HepG2 (cell line): Measurements from ENCODE around the gene C10orf71. TPM values are rescaled to one million over a fixed set of nuclear protein-coding genes. Genes with fewer than 3 reads are reported as not detected.

Experiments used
- ATAC-seq: fragments of 200-7000 bp; cut with Tn5 transposase; 3 replicates; pipeline ENCODE4 v1.9.1; 2020; ENCODE audit warnings: mild to moderate bottlenecking, moderate library complexity
- BruUV-seq: library from RNA; stranded (reverse); fragments of 400-500 nt; replicated peaks from 2 replicates; lab custom pipeline; 2021; lab: Mats Ljungman, UMichigan
- CTCF ChIA-PET: fragments of 300-600 bp; formaldehyde crosslinking; extraction: SDS; loops from one replicate; lab custom pipeline; 2021; ENCODE audit warnings: low total read pairs, inconsistent platforms, low intra/inter-chr PET ratio; lab: Yijun Ruan, JAX
- POLR2A ChIA-PET: fragments of 350-600 bp; sonication (Branson Sonifier 250); formaldehyde crosslinking; loops from one replicate; lab custom pipeline; 2020; ENCODE audit warnings: antibody characterized with exemption, inconsistent platforms; lab: Yijun Ruan, JAX
- DNase-seq: peaks from one replicate; pipeline ENCODE4 v3.0.0-alpha.2; 2015; ENCODE audit warnings: low spot score
- FAIRE-seq: peaks from 3 replicates; lab custom pipeline; 2011; peaks lifted over from hg19 to GRCh38; lab: Jason Lieb, UNC
- H2AFZ ChIP-seq: one replicate; pipeline ENCODE4 v1.6.1; 2011; ENCODE audit warnings: low read length, inconsistent platforms
- H3K27ac ChIP-seq: fragments of 300-600 bp; 3 replicates; pipeline ENCODE4 v1.8.0; 2011; ENCODE audit warnings: mixed run types, mild to moderate bottlenecking, mixed read lengths, low read length, inconsistent platforms; ENCODE audit not compliant: insufficient read depth; ENCODE audit errors: extremely low read length
- H3K27me3 ChIP-seq, 2 experiments: fragments of 200-600 bp in 1 of 2; 2 replicates in 1 of 2; 3 replicates in 1 of 2; pipeline versions ENCODE4 v1.6.0 to v1.8.0; 2011; ENCODE audit warnings: low read length in 2 of 2, mild to moderate bottlenecking in 2 of 2, moderate library complexity in 2 of 2, inconsistent platforms in 1 of 2; ENCODE audit not compliant: insufficient read depth in 2 of 2, control insufficient read depth in 1 of 2
- H3K36me3 ChIP-seq, 2 experiments: fragments of 200-600 bp in 1 of 2; replicated peaks in 1 of 2; 2 replicates in 1 of 2; 3 replicates in 1 of 2; pipeline versions ENCODE4 v1.5.1 to v1.8.0; 2011; ENCODE audit warnings: low read length in 2 of 2, inconsistent platforms in 1 of 2; ENCODE audit not compliant: insufficient read depth in 2 of 2, control insufficient read depth in 1 of 2
- H3K4me1 ChIP-seq: 2 replicates; pipeline ENCODE4 v1.5.1; 2012; ENCODE audit warnings: low read length, inconsistent platforms; ENCODE audit not compliant: insufficient read depth
- H3K4me2 ChIP-seq: 2 replicates; pipeline ENCODE4 v1.6.0; 2011; ENCODE audit warnings: low read depth, low read length, inconsistent platforms
- H3K4me3 ChIP-seq, 3 experiments: fragments of 200-600 bp in 1 of 3; sonication (generic), shearing (Covaris generic) in 1 of 3; replicated peaks in 1 of 3; 2 replicates each; pipeline ENCODE4 v1.5.1; 2011 to 2016; ENCODE audit warnings: low read length in 3 of 3, inconsistent platforms in 2 of 3, low read depth in 2 of 3, mild to moderate bottlenecking in 2 of 3, control low read depth in 1 of 3, mixed read lengths in 1 of 3; ENCODE audit not compliant: insufficient read depth in 1 of 3
- H3K79me2 ChIP-seq: one replicate; pipeline ENCODE4 v1.6.1; 2011; ENCODE audit warnings: low read length, inconsistent platforms; ENCODE audit not compliant: insufficient read depth
- H3K9ac ChIP-seq: 2 replicates; pipeline ENCODE4 v1.6.0; 2011; ENCODE audit warnings: mild to moderate bottlenecking, low read depth, low read length, inconsistent platforms; ENCODE audit not compliant: insufficient read depth
- H3K9me3 ChIP-seq: 2 replicates; pipeline ENCODE4 v1.5.1; 2012; ENCODE audit warnings: mild to moderate bottlenecking, low read length
- H4K20me1 ChIP-seq: 2 replicates; pipeline ENCODE4 v1.6.0; 2011; ENCODE audit warnings: inconsistent platforms, mild to moderate bottlenecking, low read length, moderate library complexity; ENCODE audit not compliant: insufficient read depth
- AKAP8 ChIP-seq: sonication (generic); formaldehyde crosslinking; IDR thresholded peaks from 2 replicates; pipeline ENCODE4 v1.5.1; 2020; ENCODE audit warnings: mild to moderate bottlenecking, missing genetic modification reagents
- CBX2 ChIP-seq, 2 experiments: fragments of 200-600 bp in 1 of 2; sonication (generic); formaldehyde crosslinking in 1 of 2; IDR thresholded peaks; 2 replicates each; pipeline versions ENCODE4 v1.7.0 to v1.8.1; 2018 to 2022; ENCODE audit warnings: low read depth in 2 of 2, low read length in 1 of 2, mild to moderate bottlenecking in 1 of 2, missing genetic modification reagents in 1 of 2
- CBX5 ChIP-seq: sonication (generic); formaldehyde crosslinking; IDR thresholded peaks from 2 replicates; pipeline ENCODE4 v1.4.0; 2020; ENCODE audit warnings: missing genetic modification reagents, borderline replicate concordance
- CCAR2 ChIP-seq: fragments of 200-400 bp; formaldehyde crosslinking; optimal IDR thresholded peaks from 2 replicates; pipeline ENCODE3; 2018; ENCODE audit warnings: low read depth, mild to moderate bottlenecking, low read length, moderate library complexity
- RBM39 ChIP-seq: fragments of 200-400 bp; formaldehyde crosslinking; IDR thresholded peaks from one replicate; pipeline ENCODE4 v1.6.1; 2018; ENCODE audit warnings: antibody characterized with exemption, mild to moderate bottlenecking, low read depth, low read length; ENCODE audit not compliant: poor library complexity, severe bottlenecking
- TAF15 ChIP-seq: fragments of 200-400 bp; formaldehyde crosslinking; IDR thresholded peaks from one replicate; pipeline ENCODE4 v1.6.1; 2018; ENCODE audit warnings: mild to moderate bottlenecking, low read depth, low read length; ENCODE audit not compliant: poor library complexity, severe bottlenecking
- ZMYM4 ChIP-seq: sonication (generic); formaldehyde crosslinking; IDR thresholded peaks from 2 replicates; pipeline ENCODE4 v1.8.1; 2023; ENCODE audit warnings: mild to moderate bottlenecking, missing genetic modification reagents
- ZNF326 ChIP-seq: sonication (generic); formaldehyde crosslinking; IDR thresholded peaks from 2 replicates; pipeline ENCODE4 v1.4.0; 2020; ENCODE audit warnings: missing genetic modification reagents, borderline replicate concordance
- ZNF513 ChIP-seq: sonication (generic); formaldehyde crosslinking; conservative IDR thresholded peaks from 2 replicates; pipeline ENCODE4 v1.5.0; 2020; ENCODE audit warnings: missing genetic modification reagents
- ZNF562 ChIP-seq: sonication (generic); formaldehyde crosslinking; IDR thresholded peaks from 2 replicates; pipeline ENCODE4 v1.8.0; 2022; ENCODE audit warnings: missing genetic modification reagents, borderline replicate concordance
- WGBS: methylation state at CpG from one replicate; pipeline ENCODE4 v1.1.6; 2017; ENCODE audit warnings: low lambda C conversion rate; 5-methylcytosine and 5-hydroxymethylcytosine counted together
- in situ Hi-C: cut with HindIII; loops from 2 replicates; pipeline ENCODE4 v1.10.0; 2017; ENCODE audit warnings: low pct_unique_long_range_greater_than_20kb; ENCODE audit not compliant: extremely low pct_ligation_motif_present
- intact Hi-C: fragments of 100-400 bp; cut with micrococcal nuclease; formaldehyde crosslinking; loops from one replicate; pipeline ENCODE4 v1.10.0; 2022; ENCODE audit not compliant: unreplicated experiment
- polyA plus RNA-seq, 8 experiments: library from polyadenylated mRNA; depleted of rRNA in 3 of 8; stranded (reverse) in 7 of 8; unstranded in 1 of 8; fragments of >200 nt; fragmentation: Illumina TruSeq in 4 of 8; extraction: Trizol in 4 of 8; gene quantifications; 2 replicates each; pipeline versions ENCODE4 v1.2.1 to v1.2.3, GENCODE V29; 2011 to 2016; ENCODE audit warnings: low read depth in 4 of 8, missing spikeins in 1 of 8, mixed read lengths in 1 of 8; ENCODE audit not compliant: insufficient read depth in 1 of 8
- total RNA-seq, 5 experiments: library from RNA; depleted of rRNA; stranded (reverse); fragments of >200 nt; fragmentation: Illumina TruSeq; extraction: Trizol; gene quantifications; 2 replicates each; pipeline ENCODE4 v1.2.3, GENCODE V29; 2016; ENCODE audit warnings: low read depth in 1 of 5
- TF ChIP-seq, protein P1 (sequence below): sonication (generic); formaldehyde crosslinking; IDR thresholded peaks from 2 replicates; pipeline ENCODE4 v1.8.1; 2022; ENCODE audit warnings: low read depth, mild to moderate bottlenecking, missing genetic modification reagents

C10orf71 gene
- total and polyA plus RNA-seq, 2 of the 13 experiments (the other 11 are each of a cell fraction or from before 2014, with no cell fraction given): not detected

DNA sequence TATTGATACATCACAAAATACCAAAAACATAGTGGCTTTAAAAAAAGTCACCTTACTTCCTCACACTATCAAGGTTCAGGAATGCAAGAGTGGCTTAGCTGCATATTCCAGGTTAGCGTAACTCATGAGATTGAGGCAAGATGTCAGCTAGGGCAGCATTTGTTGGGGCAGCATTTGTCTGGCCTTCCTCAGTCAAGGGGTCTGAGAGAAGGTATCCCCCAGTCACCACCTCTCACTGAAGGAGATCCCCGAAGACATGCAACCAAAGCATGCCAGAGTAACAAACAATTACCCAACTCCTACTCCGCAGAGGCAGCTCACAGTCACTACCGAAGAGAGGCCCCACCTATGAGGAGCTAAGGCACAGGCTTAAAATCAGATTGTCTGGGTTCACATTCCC lies 48.4 kb downstream of the C10orf71 start:
- CTCF ChIA-PET: no interaction called here
- H2AFZ ChIP-seq: no peak overlapping the region

More for the DNA sequence above, 48.4 kb downstream of the C10orf71 start:
- no peaks in the 10 kb centered on the region for H3K79me2 ChIP-seq
- H3K4me1 ChIP-seq: no peaks in the 10 kb centered on the region
- H3K36me3 ChIP-seq: no peaks in the 10 kb centered on the region
- H3K4me3 ChIP-seq: no peak overlapping the region
- DNase-seq: no peak
- no peak for TF ChIP-seq CBX5 (CRISPR knock-in tag)
- TF ChIP-seq ZMYM4 (CRISPR knock-in tag): no peak
- no peak for TF ChIP-seq ZNF513
- no peak for TF ChIP-seq AKAP8 (CRISPR knock-in tag)
- TF ChIP-seq TAF15: no peak
- no peak for TF ChIP-seq CBX2 (IDR thresholded peaks at IDR 0.05; ENCODE audit: low read depth, low read length)
- TF ChIP-seq CBX2 (CRISPR knock-in tag; IDR thresholded peaks at IDR 0.05; ENCODE audit: low read depth): no peak
- no peak for TF ChIP-seq CCAR2
- TF ChIP-seq, protein P1, sequence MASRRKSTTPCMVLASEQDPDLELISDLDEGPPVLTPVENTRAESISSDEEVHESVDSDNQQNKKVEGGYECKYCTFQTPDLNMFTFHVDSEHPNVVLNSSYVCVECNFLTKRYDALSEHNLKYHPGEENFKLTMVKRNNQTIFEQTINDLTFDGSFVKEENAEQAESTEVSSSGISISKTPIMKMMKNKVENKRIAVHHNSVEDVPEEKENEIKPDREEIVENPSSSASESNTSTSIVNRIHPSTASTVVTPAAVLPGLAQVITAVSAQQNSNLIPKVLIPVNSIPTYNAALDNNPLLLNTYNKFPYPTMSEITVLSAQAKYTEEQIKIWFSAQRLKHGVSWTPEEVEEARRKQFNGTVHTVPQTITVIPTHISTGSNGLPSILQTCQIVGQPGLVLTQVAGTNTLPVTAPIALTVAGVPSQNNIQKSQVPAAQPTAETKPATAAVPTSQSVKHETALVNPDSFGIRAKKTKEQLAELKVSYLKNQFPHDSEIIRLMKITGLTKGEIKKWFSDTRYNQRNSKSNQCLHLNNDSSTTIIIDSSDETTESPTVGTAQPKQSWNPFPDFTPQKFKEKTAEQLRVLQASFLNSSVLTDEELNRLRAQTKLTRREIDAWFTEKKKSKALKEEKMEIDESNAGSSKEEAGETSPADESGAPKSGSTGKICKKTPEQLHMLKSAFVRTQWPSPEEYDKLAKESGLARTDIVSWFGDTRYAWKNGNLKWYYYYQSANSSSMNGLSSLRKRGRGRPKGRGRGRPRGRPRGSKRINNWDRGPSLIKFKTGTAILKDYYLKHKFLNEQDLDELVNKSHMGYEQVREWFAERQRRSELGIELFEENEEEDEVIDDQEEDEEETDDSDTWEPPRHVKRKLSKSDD: no peak
- TF ChIP-seq RBM39: no peak
- no peak for TF ChIP-seq ZNF326 (CRISPR knock-in tag)
- no peak for TF ChIP-seq ZNF562 (CRISPR knock-in tag)
- no peaks in the 10 kb centered on the region for H4K20me1 ChIP-seq
- in situ Hi-C loops (no loop called here), intact Hi-C loops (no loop called here)
- no peak for FAIRE-seq
- no peak for ATAC-seq
- no peak overlapping the region for H3K4me2 ChIP-seq
- no peak overlapping the region for H3K9ac ChIP-seq
- POLR2A ChIA-PET: no interaction called here
- no peaks in the 10 kb centered on the region for H3K27me3 ChIP-seq
- H3K9me3 ChIP-seq: no peaks in the 10 kb centered on the region
- no TSS peak for BruUV-seq
- 71% methylated on average over 1 of the region's 4 CpGs for WGBS
- H3K27ac ChIP-seq: no peak overlapping the region
